ENCODE results near the gene ARHGAP36. TPM values are rescaled to one million over a fixed set of nuclear protein-coding genes. Genes with fewer than 3 reads are reported as not detected.

ARHGAP36 gene, protein sequence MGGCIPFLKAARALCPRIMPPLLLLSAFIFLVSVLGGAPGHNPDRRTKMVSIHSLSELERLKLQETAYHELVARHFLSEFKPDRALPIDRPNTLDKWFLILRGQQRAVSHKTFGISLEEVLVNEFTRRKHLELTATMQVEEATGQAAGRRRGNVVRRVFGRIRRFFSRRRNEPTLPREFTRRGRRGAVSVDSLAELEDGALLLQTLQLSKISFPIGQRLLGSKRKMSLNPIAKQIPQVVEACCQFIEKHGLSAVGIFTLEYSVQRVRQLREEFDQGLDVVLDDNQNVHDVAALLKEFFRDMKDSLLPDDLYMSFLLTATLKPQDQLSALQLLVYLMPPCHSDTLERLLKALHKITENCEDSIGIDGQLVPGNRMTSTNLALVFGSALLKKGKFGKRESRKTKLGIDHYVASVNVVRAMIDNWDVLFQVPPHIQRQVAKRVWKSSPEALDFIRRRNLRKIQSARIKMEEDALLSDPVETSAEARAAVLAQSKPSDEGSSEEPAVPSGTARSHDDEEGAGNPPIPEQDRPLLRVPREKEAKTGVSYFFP
- not detected for total RNA-seq

DNA sequence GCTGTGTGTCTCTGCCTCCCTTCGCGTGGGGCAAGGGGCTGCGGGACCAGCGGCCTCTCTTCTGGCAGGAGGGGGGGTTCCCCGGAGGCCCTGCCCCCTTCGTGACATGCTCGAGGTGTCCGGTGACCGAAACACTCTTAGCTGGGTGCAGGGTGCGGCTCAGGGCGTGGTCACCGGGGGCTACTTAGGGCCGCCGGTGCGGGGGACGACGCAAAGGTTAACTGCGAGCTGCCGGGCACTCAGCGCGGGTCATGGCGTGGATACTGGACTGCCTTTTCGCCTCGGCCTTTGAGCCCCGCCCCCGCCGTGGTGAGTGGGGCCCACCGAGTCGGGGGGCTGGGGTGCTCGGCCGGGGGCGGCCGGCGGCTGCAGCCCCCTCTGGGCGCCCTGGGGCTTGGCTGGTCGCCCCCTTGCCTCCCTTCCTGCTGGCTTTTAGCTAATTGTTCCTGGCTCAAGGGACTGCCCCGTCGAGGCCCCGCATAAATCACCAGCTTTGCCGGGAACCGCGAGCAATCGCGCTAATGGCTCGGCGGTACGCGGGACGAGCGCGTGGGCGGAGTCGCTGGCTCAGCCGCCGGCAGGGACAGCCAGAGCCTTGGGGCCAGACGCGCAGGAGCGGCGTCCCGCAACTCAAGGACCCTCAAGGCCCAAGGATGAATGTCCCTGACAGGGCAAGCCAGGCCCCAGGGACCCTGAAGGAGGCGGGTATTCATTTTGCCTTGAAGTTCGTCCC lies at the start of gene ARHGAP36:
ARHGAP36 (plus strand) TSS at position 211 of the 733 bp plus-strand sequence. CDS start 23,320 bp downstream, outside the sequence.
- no peak for DNase-seq
- H3K27ac Mint-ChIP-seq: no peak within 1 kb of the TSS

DNA sequence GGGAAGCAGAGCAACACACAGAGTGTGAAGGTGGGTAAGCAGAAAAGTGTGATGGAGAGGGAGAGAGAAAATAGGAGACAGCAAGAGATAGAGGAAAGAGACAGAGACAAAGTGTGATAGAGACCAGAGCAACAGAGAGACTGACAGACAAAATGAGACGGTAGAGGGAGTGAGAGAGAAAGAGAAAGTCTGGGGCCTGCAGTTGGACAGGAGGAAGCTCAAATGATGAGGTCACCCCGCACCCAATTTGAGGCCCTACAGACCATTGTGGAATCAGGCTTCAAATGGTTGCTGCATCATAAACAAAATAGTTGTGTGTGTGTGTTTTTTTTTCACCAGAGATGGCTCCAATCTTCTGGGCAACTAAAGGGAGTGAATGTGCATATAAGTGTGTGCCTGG lies 48.0 kb upstream of the ARHGAP36 start:
- Mint-ChIP-seq H3K4me1 (ENCODE audit: low read depth) (no peaks in the 10 kb centered on the region), H3K4me3 (no peak overlapping the region), H3K9me3 (no peaks in the 10 kb centered on the region), H3K27ac (no peak overlapping the region), H3K27me3 (ENCODE audit: low read depth) (peaks cover 30% of the 10 kb centered on the region), H3K36me3 (ENCODE audit: insufficient read depth in 2 of 2) (no peaks in the 10 kb centered on the region)
- no peak for ATAC-seq (replicated peaks in 1 of 2)
- no peak for DNase-seq

More for the DNA sequence above, at the start of gene ARHGAP36:
- H3K4me3 Mint-ChIP-seq: no peak within 1 kb of the TSS
- peaks cover 52% of the 10 kb centered on the region for H3K27me3 Mint-ChIP-seq (ENCODE audit: low read depth)
- H3K4me1 Mint-ChIP-seq (ENCODE audit: low read depth): no peaks in the 10 kb centered on the region
- no peaks in the 10 kb centered on the region for H3K9me3 Mint-ChIP-seq
- no peaks in the 10 kb centered on the region for H3K36me3 Mint-ChIP-seq (ENCODE audit: insufficient read depth in 2 of 2)
- no peak for ATAC-seq (replicated peaks in 1 of 2)

DNA sequence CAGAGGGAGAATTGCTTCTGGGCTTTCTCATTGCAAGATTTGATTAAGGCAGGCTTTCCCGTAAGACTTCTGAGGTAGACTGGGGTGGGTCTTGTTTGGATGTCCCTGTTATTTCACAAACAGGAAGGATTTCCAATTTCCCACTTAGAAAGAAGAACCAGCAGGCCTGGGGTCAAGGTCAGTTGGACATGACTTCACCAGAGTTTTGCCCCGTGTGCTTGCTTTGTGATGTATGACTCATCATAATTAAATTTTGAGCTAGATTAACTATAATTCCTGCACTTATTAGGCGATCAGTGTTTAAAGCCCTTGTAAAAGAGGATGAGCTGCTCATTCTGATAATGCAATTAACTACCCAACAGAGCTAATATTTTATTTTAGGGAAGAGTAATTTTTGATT lies 32.8 kb upstream of the ARHGAP36 start:
- no peak overlapping the region for H3K4me3 Mint-ChIP-seq
- H3K27me3 Mint-ChIP-seq (ENCODE audit: low read depth): peaks cover 59% of the 10 kb centered on the region
- peaks cover 0 to 4% of the 10 kb centered on the region in 2 donors for H3K9me3 Mint-ChIP-seq
- H3K4me1 Mint-ChIP-seq (ENCODE audit: low read depth): no peaks in the 10 kb centered on the region
- DNase-seq (no peak), ATAC-seq (replicated peaks in 1 of 2) (no peak)
- H3K27ac Mint-ChIP-seq: no peak overlapping the region
- H3K36me3 Mint-ChIP-seq (ENCODE audit: insufficient read depth in 2 of 2): no peaks in the 10 kb centered on the region

DNA sequence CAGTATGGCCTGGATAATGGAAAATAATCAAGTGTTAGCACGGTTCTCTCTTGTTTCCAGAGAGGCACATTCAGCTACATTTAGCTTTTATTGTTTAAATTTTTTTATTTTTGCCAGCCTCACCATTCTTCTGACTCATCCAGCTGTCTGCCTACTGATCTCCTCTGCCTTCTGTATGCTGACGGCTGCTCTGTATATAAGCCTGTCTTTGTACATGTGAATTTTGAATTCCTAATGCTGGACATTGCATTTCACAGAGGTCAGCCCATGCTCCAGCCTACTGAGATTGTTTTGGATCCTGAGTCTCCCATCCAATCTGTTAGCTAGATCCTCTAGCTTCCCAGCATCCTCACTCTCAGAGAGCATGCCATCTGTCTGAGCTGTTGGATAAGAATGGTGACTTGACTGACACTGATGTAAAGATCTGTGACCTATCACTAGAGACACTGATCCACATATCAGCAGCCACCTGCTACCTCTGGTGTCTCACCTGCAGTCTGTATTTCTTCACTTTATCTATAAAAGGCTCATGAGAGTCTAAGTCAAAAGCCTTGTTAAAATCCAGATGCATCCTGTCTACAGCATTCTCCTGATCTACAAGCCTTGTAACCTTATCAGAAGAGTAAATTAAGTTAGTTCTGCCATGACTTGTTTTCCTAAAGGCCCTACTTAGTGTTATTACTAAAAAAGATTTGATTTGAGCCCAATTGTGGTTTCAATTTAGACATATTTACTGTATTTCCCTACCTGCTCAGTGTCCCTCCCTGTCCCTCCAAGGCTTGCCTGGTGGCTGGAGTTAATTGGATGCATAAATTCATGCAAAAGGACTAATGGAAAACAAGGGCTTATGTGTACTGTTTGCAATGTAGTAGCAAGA lies 25.6 kb upstream of the ARHGAP36 start:
- Mint-ChIP-seq H3K9me3 (no peaks in the 10 kb centered on the region), H3K36me3 (ENCODE audit: insufficient read depth in 2 of 2) (no peaks in the 10 kb centered on the region), H3K4me1 (ENCODE audit: low read depth) (no peaks in the 10 kb centered on the region), H3K27ac (no peak overlapping the region), H3K27me3 (ENCODE audit: low read depth) (peaks cover 49% of the 10 kb centered on the region), H3K4me3 (no peak overlapping the region)
- ATAC-seq (replicated peaks in 1 of 2) (no peak), DNase-seq (no peak)

DNA sequence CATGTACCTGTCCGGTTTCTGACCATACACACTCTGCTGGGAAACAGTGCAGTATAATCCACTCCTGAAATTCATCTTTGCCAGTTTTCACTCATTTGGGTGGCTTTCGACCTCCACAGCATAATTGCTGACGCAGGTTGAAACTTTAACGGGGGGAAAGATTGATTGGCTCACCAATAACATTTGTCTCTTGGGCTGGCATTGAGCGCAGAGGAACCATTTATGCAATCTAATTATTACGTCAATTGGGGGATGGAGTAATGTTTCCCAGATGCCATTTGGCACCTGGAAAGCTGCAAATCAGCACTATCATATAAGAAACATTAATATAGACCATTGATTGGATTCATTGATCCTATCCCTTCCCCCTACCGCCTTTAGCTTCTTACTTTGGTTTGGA lies 24.1 kb upstream of the ARHGAP36 start:
- Mint-ChIP-seq H3K36me3 (ENCODE audit: insufficient read depth in 2 of 2) (no peaks in the 10 kb centered on the region), H3K4me1 (ENCODE audit: low read depth) (no peaks in the 10 kb centered on the region), H3K4me3 (no peak overlapping the region), H3K27ac (no peak overlapping the region), H3K9me3 (no peaks in the 10 kb centered on the region), H3K27me3 (ENCODE audit: low read depth) (peaks cover 39% of the 10 kb centered on the region)
- DNase-seq (no peak), ATAC-seq (replicated peaks in 1 of 2) (no peak)

DNA sequence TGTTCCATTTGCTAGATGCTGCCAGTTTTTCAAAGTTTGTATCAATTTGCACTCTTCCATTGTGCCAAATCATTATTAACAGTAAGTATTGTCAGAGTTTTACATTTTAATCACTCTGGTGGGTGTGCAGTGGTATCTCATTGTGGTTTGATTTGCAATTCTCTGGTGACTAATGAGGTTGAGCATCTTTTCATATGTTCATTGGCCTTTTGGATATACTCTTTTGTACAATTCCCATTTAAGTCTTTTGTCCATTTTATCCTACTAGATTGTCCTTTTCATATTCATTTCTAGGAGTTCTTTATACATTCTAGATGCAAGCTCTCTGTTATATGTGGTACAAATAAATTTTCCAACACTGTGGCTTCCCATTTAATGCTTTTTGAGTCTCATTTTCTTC lies 17.4 kb upstream of the ARHGAP36 start:
- no peak for ATAC-seq (replicated peaks in 1 of 2)
- no peak for DNase-seq
- Mint-ChIP-seq H3K4me1 (ENCODE audit: low read depth) (no peaks in the 10 kb centered on the region), H3K9me3 (no peaks in the 10 kb centered on the region), H3K4me3 (no peak overlapping the region), H3K27ac (no peak overlapping the region), H3K27me3 (ENCODE audit: low read depth) (peaks cover 50% of the 10 kb centered on the region), H3K36me3 (ENCODE audit: insufficient read depth in 2 of 2) (no peaks in the 10 kb centered on the region)

DNA sequence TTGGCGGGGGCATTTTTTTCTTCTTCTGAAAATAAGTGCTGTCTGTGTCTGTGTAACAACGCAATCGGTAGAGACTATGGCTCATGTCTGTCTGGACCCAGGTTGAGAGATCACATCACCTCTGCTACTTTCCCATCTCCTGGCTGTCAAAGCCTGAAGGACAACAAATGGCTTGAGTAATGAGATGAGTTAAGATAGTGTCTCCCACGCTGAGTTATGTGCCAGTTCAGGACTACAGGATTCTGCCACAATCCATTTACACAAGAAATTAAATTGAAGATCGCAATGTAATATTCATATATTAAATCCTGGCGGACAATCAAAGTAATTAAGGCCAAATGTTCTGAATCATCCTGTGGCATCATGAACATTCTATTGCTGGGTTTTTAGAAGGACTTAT lies 16.5 kb upstream of the ARHGAP36 start:
- Mint-ChIP-seq H3K9me3 (no peaks in the 10 kb centered on the region), H3K36me3 (ENCODE audit: insufficient read depth in 2 of 2) (no peaks in the 10 kb centered on the region), H3K27ac (no peak overlapping the region), H3K27me3 (ENCODE audit: low read depth) (peaks cover 58% of the 10 kb centered on the region), H3K4me3 (no peak overlapping the region), H3K4me1 (ENCODE audit: low read depth) (no peaks in the 10 kb centered on the region)
- ATAC-seq (replicated peaks in 1 of 2): no peak
- DNase-seq: no peak

DNA sequence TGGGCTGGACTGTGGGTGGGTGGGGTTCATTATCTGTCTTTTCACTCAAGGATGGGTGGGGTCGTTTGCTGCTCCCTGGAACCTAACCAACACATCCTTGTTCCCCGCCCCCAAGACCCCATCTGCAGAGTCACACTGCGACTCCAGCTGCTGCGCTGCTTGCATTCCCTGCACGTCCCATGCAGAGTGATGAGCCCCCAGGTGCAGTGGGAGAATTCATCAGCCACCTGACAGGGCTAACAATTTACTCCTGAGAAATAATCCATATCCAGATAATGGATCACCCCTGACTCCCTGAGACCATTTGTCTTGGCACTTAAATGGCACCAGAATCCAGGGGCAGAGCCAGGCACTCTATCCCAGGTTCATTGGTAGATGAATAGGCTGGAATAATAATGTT lies 12.4 kb upstream of the ARHGAP36 start:
- Mint-ChIP-seq H3K4me1 (ENCODE audit: low read depth) (no peaks in the 10 kb centered on the region), H3K27ac (no peak overlapping the region), H3K36me3 (ENCODE audit: insufficient read depth in 2 of 2) (no peaks in the 10 kb centered on the region), H3K9me3 (no peaks in the 10 kb centered on the region), H3K27me3 (ENCODE audit: low read depth) (peaks cover 73% of the 10 kb centered on the region), H3K4me3 (no peak overlapping the region)
- DNase-seq (no peak), ATAC-seq (replicated peaks in 1 of 2) (no peak)

DNA sequence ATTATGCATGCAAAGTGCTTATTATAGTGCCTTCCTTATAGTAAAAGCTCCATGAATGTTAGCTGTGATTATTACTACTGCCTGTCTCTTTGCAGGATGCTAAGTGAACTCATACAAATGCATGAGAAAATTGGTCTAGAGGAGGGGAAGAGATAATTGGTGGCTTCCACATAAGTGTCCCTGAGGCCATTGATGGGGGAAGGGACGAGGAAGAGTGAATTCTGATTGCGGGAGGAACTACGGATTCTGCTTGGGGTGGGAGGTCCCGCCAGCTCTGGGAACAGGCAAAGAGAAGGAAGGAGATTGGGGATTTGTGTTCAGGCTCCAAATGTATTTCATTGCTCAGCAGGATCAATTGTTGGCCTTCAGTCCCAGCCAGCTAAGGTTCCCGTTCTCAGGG lies 11.6 kb upstream of the ARHGAP36 start:
- H3K36me3 Mint-ChIP-seq (ENCODE audit: insufficient read depth in 2 of 2): no peaks in the 10 kb centered on the region
- H3K4me3 Mint-ChIP-seq: no peak overlapping the region
- no peaks in the 10 kb centered on the region for H3K4me1 Mint-ChIP-seq (ENCODE audit: low read depth)
- DNase-seq: no peak
- no peak for ATAC-seq (replicated peaks in 1 of 2)
- no peak overlapping the region for H3K27ac Mint-ChIP-seq
- H3K27me3 Mint-ChIP-seq (ENCODE audit: low read depth): peaks cover 66% of the 10 kb centered on the region
- no peaks in the 10 kb centered on the region for H3K9me3 Mint-ChIP-seq

DNA sequence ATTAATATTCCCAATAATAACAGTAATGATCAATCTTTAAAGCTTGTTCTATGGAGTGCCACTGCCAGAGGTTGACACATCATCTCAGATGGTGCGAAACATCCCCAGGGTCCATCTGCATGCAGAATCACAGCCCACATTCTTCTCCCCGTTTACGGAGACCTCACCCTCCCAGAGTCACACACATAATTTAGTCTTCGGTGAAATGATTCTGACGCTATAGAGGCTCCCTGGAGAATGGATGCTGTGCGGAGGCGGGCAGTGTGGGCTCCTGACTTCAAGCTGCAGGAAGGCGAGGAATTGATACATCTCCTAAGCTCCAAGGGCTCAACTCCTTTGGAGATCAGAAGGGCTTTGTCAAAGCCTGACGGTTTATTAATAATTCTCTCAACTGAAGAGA lies 11.0 kb upstream of the ARHGAP36 start:
- no peak overlapping the region for H3K27ac Mint-ChIP-seq
- H3K36me3 Mint-ChIP-seq (ENCODE audit: insufficient read depth in 2 of 2): no peaks in the 10 kb centered on the region
- H3K27me3 Mint-ChIP-seq (ENCODE audit: low read depth): peaks cover 64% of the 10 kb centered on the region
- ATAC-seq (replicated peaks in 1 of 2) (no peak), DNase-seq (no peak)
- H3K4me1 Mint-ChIP-seq (ENCODE audit: low read depth): no peaks in the 10 kb centered on the region
- no peak overlapping the region for H3K4me3 Mint-ChIP-seq
- H3K9me3 Mint-ChIP-seq: no peaks in the 10 kb centered on the region

DNA sequence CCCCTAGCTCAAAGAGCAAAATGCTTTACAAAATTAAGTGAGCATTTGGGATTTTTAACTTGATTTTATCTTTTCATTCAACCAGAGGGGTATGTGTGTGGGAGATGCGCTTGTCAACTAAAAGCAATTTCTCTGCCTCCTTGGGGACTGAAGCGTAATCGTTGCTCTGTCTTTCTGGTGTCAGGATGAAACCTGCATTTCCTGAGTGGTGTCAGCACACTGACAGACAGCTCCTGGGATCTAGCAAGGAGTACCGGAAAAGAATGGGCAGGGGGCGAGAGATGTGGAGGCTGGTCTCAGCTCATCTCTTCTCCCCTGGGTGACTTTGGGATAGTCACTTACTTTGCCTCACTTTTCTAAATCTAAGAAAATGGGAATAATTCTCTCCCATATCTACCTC lies 5.1 kb upstream of the ARHGAP36 start:
- no peaks in the 10 kb centered on the region for H3K9me3 Mint-ChIP-seq
- ATAC-seq (replicated peaks in 1 of 2): no peak
- no peak overlapping the region for H3K27ac Mint-ChIP-seq
- no peak for DNase-seq
- H3K4me3 Mint-ChIP-seq: no peak overlapping the region
- peaks cover 38% of the 10 kb centered on the region for H3K27me3 Mint-ChIP-seq (ENCODE audit: low read depth)
- no peaks in the 10 kb centered on the region for H3K4me1 Mint-ChIP-seq (ENCODE audit: low read depth)
- H3K36me3 Mint-ChIP-seq (ENCODE audit: insufficient read depth in 2 of 2): no peaks in the 10 kb centered on the region

DNA sequence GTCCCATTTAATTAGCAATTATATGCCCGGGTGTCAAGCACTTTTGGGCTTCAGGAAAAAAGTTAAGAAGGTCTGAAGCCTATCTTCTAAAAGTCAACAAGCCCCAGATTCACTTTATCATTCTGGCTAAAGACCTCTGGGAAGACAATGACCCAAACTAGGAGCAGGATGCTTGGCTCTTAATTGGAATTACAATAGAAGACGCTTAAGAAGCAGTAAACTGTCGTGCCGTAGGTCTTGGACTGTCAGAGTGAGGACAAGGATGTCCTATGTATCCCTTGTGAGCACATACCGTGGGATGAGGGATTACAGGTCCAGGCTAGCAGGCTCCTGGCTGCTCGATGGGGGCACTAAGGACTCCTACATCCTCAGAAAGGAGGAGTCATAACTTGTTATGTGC lies 3.2 kb upstream of the ARHGAP36 start:
- DNase-seq (no peak), ATAC-seq (replicated peaks in 1 of 2) (no peak)
- no peaks in the 10 kb centered on the region for H3K36me3 Mint-ChIP-seq (ENCODE audit: insufficient read depth in 2 of 2)
- no peaks in the 10 kb centered on the region for H3K9me3 Mint-ChIP-seq
- no peaks in the 10 kb centered on the region for H3K4me1 Mint-ChIP-seq (ENCODE audit: low read depth)
- H3K27ac Mint-ChIP-seq: no peak overlapping the region
- no peak overlapping the region for H3K4me3 Mint-ChIP-seq
- H3K27me3 Mint-ChIP-seq (ENCODE audit: low read depth): peaks cover 37% of the 10 kb centered on the region

DNA sequence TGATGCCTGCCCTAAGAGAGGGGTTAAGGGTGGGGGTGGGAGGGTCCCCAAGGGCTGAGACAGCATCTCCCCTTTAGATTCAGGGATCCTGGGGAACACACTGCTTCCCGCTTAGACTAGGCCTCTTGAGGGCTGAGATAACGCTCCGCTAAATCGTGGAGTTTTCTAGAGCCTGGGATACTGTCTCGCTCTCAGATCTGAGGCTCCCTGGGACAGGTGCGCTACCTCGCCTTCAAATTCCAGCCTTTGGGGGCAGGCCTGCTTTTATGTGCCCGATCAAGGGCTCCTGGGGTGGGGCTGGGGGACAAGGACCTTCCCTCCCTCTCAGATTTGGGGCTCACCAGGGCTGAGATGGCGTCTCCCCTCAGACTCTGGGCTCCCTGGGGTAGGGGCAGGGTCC lies 440 bp upstream of the ARHGAP36 start:
- no peak for DNase-seq
- no peak for ATAC-seq (replicated peaks in 1 of 2)

More for the DNA sequence above, 440 bp upstream of the ARHGAP36 start:
- Mint-ChIP-seq H3K27me3 (ENCODE audit: low read depth) (peaks cover 49% of the 10 kb centered on the region), H3K4me3 (no peak overlapping the region), H3K36me3 (ENCODE audit: insufficient read depth in 2 of 2) (no peaks in the 10 kb centered on the region), H3K27ac (no peak overlapping the region), H3K9me3 (no peaks in the 10 kb centered on the region), H3K4me1 (ENCODE audit: low read depth) (no peaks in the 10 kb centered on the region)

Measured in activated T-cell treated with anti-CD3 and anti-CD28 coated beads, Interleukin-2, amount 50 U/mL, for 72 hours (primary cell).